ENCODE results near the gene B3GAT1.

Gene B3GAT1

DNA sequence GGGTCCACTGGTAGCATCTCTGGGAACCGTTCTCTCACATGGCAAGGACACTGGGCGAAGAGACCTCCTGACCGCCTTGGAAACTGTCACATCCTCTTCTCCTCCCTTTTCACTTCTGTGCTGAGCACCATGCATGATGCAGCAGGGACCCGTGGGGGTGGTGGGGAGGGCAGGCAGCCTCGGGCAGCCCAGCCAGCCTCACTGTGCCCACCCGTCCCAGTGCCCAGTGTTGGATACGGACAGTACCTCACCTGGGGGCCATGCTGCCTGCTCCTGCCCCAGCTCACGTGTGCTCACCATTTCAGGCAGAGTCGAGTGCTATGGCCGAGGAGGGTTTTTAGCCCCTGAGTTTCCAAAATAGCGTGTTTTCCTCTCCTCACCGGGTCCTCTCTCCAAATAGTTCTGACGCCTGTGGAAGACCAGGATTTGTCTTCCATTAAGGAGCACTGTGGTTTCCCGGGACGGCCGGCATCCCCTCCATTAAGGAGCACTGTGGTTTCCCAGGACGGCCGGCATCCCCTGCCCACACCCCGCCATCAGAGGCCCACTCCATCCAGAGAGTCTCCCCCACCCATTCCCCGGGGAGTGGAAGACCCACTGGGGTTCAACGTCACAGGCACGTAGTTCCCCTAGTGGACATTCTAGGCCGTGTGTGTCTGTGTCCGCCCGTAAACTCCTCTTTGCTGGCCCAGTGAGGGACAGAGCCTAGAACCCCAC is 22.4 kb downstream of the B3GAT1 start:
- no peak for DNase-seq

DNA sequence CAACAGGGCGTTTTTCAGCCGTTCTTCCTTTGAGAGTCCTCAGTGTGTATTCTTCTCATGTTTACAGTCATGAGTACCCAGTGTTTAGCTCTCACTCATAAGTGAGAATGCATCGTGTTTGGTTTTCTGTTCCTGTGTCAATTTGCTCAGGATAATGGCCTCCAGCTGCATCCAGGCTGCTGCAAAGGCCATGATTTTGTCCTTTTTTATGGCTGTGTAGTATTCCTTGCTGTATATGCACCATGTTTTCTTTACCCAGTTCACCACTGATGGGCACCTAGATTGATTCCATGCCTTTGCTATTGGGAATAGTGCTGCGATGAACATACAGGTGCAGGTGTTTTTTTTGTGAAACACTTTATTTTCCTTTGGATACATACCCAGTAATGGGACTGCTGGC is 23.5 kb downstream of the B3GAT1 start:
- DNase-seq, result no peak

DNA sequence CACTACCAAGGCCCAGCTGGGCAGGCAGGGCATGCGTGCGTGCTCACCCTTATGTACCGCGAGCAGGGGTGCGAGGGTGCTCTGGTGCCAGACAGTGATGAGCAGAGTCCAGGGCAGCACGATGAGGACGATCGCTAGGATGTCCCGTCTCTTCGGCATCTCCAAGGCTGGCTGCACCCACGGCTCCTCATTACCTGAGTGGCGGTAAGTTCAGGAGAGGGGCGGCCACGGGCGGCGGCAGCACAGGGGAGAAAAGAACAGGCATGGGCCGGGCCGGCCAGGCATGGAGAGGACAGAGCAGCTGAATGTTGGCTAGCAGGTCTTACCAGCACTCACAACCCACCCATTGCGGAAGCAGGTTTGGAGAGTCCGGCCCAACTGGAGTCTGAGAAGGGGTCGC is 24.5 kb downstream of the B3GAT1 start:
- DNase-seq, result no peak

DNA sequence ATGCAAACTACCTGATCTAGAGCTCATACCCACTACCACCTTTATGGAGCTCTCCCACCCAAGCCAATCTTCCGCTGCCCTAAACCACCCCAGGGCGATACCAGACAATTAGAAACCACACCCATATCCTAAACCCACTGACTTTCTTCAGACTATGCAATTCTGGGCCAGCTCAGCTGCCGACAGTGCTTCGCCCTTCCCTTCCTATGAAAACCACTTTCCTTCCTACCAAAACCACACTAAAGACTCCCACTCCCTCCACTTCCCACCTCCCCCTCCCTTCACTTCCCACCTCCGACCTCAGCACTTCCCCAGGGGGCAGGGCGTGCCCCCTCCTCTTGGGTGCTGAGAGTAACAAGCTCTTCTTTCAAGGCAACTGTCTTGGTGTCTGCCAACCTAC is 25.1 kb downstream of the B3GAT1 start:
- no peak for DNase-seq

DNA sequence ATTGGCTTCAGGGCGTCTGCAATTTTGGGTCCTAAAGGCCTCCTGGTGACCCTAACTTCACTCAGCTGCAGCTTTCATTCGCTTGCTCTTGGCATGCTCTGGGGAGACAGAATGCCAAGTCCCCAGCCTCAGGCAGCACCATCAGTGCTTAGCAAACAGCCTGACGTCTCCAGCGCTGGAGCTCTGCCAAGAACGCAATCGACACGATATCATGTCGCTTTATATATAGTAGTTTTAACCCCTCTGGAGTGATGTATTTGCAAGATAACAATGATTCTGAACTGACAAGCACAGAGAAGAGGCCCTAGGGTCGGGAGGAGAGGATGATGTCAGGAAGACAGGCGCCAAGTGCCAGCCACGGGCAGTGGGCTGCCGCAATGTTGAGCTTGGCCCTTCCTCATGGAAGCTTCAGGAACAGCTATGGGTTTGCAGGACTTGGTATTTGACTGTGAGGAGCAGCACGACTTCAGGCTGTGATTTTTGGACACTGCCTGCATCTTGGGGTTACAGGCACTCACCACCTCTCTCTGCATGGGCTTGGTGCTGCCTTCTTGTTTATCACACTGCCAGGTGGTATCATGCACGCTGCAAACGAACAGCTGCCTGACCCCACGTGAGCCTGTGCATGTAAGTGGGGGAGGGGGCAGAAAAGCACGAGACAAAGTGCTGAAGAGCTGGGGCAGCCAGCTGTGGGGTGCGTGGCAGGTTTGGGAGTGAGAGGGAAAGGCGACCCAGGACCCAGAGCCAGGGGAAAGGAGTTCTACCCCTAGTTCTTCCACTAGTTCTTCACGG is 26.1 kb downstream of the B3GAT1 start:
- peak; percentile 76 to 83 for DNase-seq

DNA sequence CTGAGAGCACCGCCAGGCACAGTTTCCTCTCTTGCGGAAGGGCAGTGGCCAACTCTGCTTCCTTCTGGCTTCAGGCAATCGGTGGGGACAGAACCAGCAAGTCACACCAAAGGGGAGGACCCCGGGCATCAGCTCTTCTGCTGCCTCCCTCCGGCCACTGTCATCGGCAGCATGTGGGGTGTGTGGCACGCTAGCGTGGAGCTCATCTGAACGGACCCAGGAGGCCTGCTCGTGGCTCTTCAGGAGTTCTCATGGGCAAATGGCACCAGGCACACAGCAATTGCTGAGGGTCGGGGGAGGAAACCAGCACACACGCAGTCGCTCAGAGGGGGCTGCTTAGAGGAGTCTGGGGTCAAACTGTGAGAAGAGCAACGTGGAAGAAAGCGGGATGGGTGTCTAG is 26.9 kb downstream of the B3GAT1 start:
- DNase-seq, result no peak

DNA sequence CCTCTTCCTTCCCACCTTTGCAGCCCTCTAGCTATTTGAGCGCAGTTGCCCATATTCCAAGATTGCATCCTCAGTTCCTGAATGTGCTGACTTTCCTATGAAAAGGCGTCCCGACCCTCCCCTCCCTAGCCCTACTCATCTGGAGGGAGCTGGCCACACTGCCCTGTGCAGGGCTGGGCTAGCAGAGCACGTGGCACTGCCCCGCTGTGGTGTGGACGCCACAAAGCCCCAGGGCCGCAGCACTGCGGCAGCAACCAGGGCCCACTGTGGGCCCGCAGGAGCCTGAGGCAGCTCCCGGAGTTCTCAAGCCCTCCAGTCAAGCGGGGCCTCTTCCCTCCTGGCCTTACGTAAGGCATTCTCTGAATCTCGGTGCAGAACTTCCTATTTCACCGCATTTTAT is 27.6 kb downstream of the B3GAT1 start:
- no peak for DNase-seq

DNA sequence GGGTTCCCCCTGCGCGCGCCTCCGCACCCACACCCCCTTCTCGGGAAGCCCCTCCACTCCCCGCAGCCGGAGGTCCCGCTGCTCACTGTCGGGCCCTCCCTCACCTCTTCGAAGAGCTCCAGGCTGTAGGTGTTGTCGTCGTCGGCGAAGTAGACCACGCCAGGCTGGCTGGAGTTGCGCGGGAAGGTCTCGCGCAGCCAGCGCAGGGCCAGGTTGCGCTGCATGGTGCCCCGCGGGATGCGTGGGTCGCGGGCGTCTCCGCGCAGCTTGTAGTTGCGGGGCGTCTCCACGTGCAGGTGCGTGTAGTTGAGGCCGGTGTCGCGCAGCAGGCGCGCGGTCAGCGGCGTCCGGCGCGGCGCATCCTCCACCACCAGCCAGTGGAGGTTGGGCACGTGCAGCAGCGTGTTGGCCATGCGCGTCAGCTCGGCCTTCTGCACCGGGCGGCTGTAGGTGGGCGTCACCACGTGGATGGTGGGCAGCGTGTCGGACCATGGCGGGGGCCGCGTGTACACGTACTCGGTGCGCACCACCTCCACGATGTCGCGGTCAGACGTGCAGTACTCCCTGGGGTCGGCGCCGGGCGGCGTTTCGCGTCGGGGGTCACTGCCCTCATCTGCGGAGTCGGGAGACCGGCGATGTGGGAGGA is 28.3 kb downstream of the B3GAT1 start:
- no peak for DNase-seq

DNA sequence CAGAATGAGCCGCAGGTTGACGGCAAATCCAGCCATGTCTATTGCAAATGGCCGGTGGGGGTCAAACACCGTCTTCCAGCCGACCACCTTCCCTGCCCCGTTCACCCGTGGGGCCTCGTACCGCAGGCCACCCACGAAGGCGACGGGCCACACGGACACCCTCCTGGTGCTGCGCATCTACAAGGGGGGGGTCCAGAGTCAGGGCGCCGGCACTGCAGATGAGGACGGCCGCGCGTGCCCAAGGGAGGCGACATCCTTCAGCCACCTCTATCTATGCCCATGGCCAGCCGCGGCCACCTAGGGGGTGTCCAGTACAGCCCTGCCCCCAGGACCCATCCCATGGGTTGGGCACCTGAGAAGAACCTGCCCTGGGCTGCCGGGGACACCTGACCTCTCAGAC is 29.2 kb downstream of the B3GAT1 start:
- no peak for DNase-seq

DNA sequence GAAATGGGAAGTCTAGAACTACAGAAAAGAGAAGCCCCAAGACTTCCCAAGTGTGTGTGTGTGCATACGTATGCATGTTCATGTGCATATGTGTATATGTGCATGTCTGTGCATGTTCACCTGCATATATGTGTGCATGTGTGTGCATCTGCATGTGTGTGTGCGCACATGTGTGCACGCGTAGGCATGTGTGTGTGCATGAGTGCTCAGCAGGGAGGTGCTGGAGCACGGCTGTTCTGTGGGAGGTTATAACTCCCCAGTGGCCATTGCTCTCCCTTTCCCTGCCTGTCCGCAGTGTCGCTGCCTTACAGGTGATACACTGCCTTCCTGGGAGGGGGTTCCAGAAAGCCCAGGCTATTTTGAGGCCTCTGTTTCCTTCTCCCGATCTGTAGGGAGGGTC is 29.8 kb downstream of the B3GAT1 start:
- no peak for DNase-seq

DNA sequence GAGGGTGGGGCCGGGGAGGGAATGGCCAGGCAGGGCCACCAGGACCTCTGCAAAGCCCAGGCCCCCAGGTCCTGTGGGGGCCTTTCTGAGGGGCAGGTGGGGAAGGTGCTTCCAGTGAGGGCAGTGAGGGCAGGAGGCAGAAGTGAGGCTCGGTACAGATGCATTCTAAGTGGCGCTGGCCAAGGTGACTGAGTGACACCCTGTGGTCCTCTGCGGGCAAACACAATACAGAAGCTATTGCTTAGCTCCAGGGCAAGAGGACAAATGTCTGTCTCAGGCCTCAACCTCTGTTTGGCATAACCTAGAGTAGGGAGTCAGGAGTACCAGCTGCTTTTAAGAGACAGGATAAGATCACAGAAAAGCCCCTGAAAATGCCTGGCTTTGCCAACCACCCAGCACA is 31.3 kb downstream of the B3GAT1 start:
- DNase-seq, result no peak

DNA sequence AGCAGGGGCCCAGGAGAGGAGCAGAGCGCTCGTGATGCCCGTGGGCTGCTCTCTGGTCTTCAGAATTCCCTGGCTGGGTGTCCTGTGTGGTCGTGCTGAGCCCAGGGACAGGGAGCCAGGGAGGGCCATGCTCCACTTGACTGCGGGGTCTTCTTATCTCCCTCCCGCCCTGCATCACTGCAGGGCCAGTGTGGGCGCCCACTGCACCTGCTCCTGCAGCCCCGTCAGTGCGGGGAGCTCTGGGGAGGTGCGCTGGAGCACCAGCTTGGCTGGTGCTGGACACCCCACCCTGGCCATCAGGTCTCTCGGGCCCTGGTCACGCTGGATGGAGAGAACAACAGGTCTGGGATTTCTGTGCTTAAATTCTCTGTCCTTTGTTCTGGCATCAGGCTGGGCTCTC is 31.8 kb downstream of the B3GAT1 start:
- no peak for DNase-seq

DNA sequence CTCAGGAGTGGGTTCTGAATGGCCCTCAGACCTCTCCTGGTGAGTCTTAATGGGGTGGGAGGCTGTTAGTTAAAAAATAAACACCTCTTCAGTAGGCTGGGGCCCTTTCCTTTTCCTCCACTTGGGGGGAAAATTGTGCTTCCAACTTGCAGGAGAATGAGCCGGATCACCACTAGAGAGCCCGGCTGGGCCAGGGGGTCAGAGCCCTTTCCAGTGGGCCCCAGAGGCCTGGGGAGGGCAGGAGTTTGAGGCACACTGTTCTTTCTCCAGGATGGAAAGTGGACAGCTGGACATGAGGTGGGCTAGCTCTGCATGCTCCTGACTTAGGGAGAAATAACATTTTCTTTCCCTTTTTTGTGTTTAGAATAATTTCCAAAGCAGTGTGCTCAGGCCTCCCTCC is 32.8 kb downstream of the B3GAT1 start:
- no peak for DNase-seq

DNA sequence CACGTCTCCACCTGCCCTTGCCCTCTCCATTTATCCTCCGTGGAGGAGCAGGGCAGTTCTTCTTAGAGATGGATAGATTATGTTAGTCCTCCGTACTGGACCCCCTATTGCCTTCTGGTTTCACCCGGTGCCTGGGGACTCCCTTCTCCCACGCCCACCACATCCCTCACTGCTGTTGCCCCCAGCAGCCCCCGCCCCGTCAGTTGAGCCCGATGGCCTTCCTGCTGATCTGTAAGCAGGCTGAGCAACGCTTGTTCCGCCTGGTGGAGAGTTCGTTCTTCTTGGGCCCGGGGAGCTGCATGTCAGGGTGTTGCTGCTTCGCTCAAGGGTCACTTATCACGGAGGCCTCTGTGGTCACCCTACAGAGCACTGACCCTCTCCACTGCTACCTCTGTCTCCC is 34.2 kb downstream of the B3GAT1 start:
- no peak for DNase-seq

DNA sequence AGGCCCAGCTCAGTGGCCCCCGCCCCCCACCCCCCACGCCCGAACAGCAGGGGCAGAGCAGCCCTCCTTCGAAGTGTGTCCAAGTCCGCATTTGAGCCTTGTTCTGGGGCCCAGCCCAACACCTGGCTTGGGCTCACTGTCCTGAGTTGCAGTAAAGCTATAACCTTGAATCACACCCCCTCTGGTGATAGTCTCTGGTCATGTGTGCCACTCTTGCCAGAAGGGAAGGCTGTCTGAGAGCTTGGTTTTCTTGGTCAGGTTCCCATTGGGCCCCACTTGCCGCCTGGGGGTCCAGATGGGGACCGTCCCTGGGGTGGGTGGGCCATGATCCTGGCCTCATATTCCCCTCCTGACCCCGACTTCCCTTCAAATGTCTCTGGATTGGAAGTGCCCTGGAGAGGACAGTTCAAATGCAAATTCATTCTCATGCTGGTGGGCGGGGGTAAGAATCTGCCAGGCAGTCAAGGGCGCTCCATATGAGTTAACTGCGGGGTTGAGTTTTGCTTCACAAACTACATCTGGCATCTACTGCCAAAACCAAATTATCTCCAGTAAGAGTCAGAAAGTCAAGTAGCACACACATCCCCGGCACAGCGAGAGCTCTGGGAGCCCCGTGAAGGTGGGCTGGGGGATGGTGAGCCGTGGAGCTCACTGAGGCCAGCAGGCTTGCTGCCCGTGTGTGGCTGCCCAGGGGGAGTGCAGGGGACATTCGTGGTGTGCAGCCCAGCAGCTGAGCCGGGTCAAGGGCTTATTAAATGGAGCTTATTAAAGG is 35.7 kb downstream of the B3GAT1 start:
- DNase-seq, result no peak

DNA sequence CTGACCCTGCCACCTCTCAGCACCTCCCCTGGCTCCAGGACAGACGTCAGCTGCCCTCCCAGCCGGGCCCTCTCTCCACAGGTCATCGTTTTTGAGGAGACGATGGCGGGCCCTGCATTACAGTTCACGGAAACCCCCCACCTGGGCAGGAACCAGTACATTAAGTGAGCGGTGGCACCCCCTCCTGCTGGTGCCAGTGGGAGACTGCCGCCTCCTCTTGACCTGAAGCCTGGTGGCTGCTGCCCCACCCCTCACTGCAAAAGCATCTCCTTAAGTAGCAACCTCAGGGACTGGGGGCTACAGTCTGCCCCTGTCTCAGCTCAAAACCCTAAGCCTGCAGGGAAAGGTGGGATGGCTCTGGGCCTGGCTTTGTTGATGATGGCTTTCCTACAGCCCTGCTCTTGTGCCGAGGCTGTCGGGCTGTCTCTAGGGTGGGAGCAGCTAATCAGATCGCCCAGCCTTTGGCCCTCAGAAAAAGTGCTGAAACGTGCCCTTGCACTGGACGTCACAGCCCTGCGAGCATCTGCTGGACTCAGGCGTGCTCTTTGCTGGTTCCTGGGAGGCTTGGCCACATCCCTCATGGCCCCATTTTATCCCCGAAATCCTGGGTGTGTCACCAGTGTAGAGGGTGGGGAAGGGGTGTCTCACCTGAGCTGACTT is 37.0 kb downstream of the B3GAT1 start:
- no peak for DNase-seq

DNA sequence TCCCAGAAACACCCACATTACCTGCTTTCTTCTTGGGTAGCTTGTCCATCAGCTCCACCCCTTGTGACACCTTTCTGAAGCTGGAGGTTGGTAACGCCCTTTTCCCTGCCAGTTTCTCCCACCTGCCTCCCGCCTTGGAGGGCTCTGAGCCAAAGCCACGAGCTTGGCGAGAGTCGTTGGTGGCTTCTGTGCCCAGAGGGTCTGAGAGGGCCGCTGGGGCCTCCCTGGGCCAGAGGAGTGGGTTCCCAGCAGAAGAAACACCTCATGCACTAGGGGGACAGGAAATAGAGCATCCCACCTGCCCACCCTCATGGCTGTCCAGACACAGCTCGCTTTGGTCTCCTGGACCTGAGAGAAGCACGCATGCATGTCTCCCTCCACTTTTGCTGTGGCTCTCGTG is 37.9 kb downstream of the B3GAT1 start:
- no peak for DNase-seq

DNA sequence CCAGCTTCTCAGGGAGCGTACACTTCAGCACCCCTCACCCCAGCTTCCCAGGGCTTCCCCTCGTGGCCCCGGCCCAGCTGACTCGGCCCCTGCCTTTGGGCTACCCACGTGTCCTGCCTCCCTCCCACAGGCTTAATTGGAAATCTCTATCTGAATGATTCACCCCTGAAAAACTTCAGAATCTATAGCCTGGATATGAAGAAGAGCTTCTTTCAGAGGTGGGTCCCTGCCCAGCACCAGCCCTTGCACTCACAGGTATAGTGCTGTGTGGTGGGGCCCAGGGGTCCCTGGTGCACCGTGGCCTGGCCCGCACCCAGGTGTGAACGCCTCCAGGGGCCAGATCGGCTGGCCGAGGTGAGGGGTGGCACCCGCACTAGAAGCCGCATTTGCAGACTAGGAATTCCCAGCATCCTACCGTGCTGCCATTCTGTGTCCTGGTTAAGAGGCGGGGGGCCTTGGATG is 38.4 kb downstream of the B3GAT1 start:
- DNase-seq, result no peak

DNA sequence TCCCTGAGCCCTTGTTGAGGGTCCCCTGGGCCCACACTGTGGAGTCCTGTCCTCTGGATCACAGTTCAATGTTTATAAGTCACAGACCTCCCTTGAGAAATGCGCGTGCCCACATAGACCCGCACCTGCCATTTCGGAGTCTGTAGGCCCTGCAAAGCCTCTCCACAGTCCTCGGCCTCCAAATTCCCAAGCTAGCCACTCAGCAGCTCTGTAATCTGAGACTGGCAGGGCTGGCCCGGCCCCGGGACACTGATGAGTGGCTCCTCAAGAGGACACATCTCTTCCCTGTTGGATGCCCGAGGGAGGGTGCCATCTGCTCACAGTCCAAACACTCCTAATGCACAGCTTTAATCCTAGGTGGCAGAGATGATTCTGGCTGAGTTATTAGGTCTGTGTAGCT is 39.1 kb downstream of the B3GAT1 start:
- DNase-seq, result peak; percentile 62 to 71

DNA sequence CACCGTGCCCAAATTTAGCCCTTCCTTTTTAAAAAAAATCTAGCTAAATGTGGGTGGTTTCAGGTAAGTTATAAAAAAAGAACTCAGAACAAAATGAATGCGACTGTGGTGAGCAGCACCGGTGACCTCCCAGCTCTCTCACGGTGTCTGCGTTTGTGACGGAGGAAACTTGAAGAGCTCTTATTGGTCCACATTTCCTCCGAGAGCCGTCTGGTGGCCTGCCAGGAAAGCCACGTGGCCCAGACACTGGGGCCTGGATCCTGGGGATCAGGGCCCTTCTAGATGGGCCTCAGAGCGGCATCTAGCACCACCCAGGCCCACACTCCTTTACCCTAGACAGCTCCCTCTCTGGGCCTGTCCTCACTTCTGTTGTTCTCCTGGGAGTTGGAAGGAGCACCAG is 39.5 kb downstream of the B3GAT1 start:
- DNase-seq, result no peak

DNA sequence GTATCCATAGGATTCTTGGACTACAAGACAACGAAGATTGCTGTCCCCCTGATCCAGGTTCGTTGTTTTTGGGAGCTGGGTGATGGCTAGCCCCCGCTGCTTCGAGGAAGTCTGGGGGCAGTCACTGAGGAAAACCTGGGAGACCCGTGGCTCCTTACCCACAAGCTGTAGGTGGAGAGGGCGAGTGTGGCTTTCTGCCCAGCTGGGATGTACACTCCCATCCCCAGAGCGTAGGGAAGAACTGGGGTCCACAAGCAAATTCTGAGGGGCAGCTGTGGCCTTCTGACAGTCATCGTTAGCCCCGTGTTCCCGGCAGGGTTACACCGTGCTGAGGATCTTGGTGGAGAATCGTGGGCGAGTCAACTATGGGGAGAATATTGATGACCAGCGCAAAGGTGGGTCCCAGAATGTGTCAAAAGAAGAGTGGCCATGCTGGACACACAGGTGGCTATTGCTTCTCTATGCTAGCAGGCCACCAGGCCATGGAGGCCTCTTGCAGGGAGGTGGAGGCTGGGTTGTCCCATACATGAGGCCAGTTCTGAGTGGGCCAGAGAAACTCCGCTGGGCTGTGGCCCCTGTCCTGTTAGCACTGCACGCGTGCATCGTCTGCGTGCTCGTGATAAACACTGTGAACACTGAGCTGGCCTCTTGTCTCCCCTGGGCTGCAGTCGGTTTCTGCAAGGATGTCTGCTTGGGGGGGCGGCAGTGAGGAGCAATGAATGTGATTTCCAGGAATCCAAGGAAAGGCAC is 40.4 kb downstream of the B3GAT1 start:
- DNase-seq, result no peak
